ENCODE data around the gene EVA1B. TPM values are rescaled to one million over a fixed set of nuclear protein-coding genes. Genes with fewer than 3 reads are reported as not detected.

EVA1B gene
- total and polyA plus RNA-seq, 11 donors, result 5.9 to 42.3 (median 12.0) TPM

- Histone ChIP-seq H3K4me1 (peaks cover 0 to 24% (median 16%) of the 10 kb centered on the region in 12 donors), H3K27ac (peak within 1 kb of the TSS in 11 of 12 donors; percentile 65 to 87 (median 74)), H3K27me3 (no peaks in the 10 kb centered on the region), H3K4me3 (peak within 1 kb of the TSS; percentile 63 to 95 (median 82)), H3K36me3 (peaks cover 0 to 39% (median 35%) of the 10 kb centered on the region in 9 donors), H3K9me3 (no peaks in the 10 kb centered on the region)
- TF ChIP-seq CTCF (IDR thresholded peaks at IDR 0.05), result peak in 4 of 12 donors; percentile 20 to 29 (median 29)
- no peak for TF ChIP-seq POLR2A (IDR thresholded peaks at IDR 0.05)
- intact Hi-C loops (cut with DNase I), result loop anchor here in 2 of 10 donors (5.0 kb wide), 2 partner anchors 61 to 116 kb away; no protein-coding TSS in a partner anchor
- peak; percentile 23 to 63 (median 50) for ATAC-seq
- 3 to 13% (median 4%) methylated on average over 17 to 65 of the region's 65 CpGs for WGBS, 4 donors
- peak in 4 of 5 donors; percentile 46 to 76 (median 51) for DNase-seq
Measured at GRCh38 chr1:36306210-36306901, 17.1 kb downstream of the EVA1B start, which contains the start of gene SH3D21. Gene SH3D21 (plus strand): TSS chr1:36306368. CDS start chr1:36306421, 53 bp downstream.

DNA sequence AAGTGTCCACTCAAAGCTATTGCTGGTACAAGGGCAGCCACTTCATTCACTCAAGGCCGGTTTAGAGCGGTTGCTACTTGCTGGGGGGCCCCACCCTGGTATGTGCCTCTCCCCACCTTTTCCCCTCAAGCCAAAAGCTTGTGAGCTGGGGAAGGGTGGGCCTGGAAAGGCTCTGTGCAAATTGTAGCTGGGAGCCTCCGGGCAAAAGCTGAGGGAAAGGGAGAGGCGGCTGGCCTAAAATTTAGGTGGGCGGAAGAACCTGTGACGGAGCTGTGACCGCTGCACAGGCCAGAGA, 17.6 kb downstream of the EVA1B start:
- Histone ChIP-seq H3K9me3 (no peaks in the 10 kb centered on the region), H3K27ac (peak overlapping the region in 10 of 12 donors; percentile 67 to 87 (median 76)), H3K4me1 (peaks cover 0 to 24% (median 16%) of the 10 kb centered on the region in 12 donors), H3K4me3 (peak overlapping the region in 8 of 12 donors; percentile 66 to 95 (median 88)), H3K36me3 (peaks cover 0 to 44% (median 40%) of the 10 kb centered on the region in 9 donors), H3K27me3 (no peaks in the 10 kb centered on the region)
- ATAC-seq, result no peak
- DNase-seq, result no peak
- TF ChIP-seq CTCF (IDR thresholded peaks at IDR 0.05) (no peak), POLR2A (IDR thresholded peaks at IDR 0.05) (no peak)
- WGBS, 4 donors, result 64 to 75% (median 70%) methylated on average over 7 of the region's 7 CpGs
- intact Hi-C loops (cut with DNase I), result loop anchor here in 2 of 10 donors (5.0 kb wide), 2 partner anchors 61 to 116 kb away; no protein-coding TSS in a partner anchor

GRCh38 chr1:36304970-36305914, 18.2 kb downstream of the EVA1B start:
- DNase-seq, result no peak
- no peak for ATAC-seq
- Histone ChIP-seq H3K4me1 (peaks cover 0 to 29% (median 16%) of the 10 kb centered on the region in 12 donors), H3K36me3 (peaks cover 0 to 50% (median 46%) of the 10 kb centered on the region in 9 donors), H3K27ac (peak overlapping the region in 5 of 12 donors; percentile 20 to 87 (median 74)), H3K4me3 (no peak overlapping the region), H3K9me3 (no peaks in the 10 kb centered on the region), H3K27me3 (no peaks in the 10 kb centered on the region)
- 77 to 81% (median 78%) methylated on average over 10 of the region's 10 CpGs for WGBS, 4 donors
- intact Hi-C loops (cut with DNase I), result loop anchor here in 2 of 10 donors (5.0 kb wide), 2 partner anchors 62 to 117 kb away; no protein-coding TSS in a partner anchor
- no peak for TF ChIP-seq POLR2A (IDR thresholded peaks at IDR 0.05)
- TF ChIP-seq CTCF (IDR thresholded peaks at IDR 0.05), result no peak

All from heart left ventricle (tissue), 16 donors.